Measurements from ENCODE around the gene SLC39A2.

Gene SLC39A2

DNA sequence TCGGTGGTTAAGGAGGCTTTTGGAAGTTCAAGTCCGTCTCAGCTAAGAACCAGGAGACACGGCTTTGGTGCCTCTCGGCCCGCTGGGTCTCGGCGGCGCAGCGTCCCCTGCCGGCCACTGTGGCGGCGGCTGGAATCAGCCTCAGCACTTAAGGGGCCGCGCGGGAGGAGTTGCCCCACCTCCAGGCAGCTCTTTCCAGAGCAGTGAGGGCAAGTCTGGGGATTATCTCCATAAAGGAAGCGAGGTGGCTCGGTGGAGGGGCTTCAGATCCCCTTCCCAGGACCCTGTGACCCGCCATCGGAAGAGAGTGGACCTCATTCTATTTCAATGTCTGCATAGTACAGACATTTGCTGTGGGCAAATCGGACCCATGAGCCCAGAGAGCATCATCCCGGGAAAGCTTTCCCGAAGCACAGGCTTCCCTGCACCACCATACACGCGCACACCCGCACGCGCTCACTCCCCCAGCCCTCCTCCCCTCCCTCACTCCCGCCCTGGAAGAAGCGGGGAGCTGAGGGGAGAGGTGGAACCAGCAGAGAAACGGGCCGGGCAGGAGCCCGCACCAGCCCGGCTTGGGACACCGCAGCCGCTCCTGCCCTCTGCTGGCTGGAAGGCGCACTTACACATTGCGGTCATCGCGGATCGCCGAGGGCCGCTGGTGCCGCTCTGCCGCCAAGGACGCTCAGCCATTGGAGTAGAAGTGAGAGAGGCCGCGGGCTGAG, 27.9 kb upstream of the SLC39A2 start:
- Histone ChIP-seq H3K9me3 (ENCODE audit: control insufficient read depth, insufficient read depth, low read depth, low read length) (no peaks in the 10 kb centered on the region), H3K4me3 (ENCODE audit: low read depth, low read length) (peak overlapping the region; percentile 70), H3K27ac (ENCODE audit: extremely low read depth, low read depth, low read length) (peak overlapping the region; percentile 45; the same call in 1 of the 2 replicates), H3K36me3 (ENCODE audit: control insufficient read depth in 2 of 2, insufficient read depth in 1 of 2, low read length in 2 of 2) (no peaks in the 10 kb centered on the region), H3K4me1 (ENCODE audit: control insufficient read depth, insufficient read depth, low read length) (no peaks in the 10 kb centered on the region)
- ChIA-PET POLR2A (interaction anchor here (0.6 to 1.6 kb wide), 9 partner anchors 11 to 339 kb away, joined by 3 to 17 read pairs (median 3); no protein-coding TSS in a partner anchor), CTCF (interaction anchor here (0.5 to 4.1 kb wide), 68 partner anchors 8 to 712 kb away, joined by 3 to 61 read pairs (median 4); partner anchors contain the start of gene RNASE2)
- TF ChIP-seq, protein P1, sequence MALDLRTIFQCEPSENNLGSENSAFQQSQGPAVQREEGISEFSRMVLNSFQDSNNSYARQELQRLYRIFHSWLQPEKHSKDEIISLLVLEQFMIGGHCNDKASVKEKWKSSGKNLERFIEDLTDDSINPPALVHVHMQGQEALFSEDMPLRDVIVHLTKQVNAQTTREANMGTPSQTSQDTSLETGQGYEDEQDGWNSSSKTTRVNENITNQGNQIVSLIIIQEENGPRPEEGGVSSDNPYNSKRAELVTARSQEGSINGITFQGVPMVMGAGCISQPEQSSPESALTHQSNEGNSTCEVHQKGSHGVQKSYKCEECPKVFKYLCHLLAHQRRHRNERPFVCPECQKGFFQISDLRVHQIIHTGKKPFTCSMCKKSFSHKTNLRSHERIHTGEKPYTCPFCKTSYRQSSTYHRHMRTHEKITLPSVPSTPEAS (tag by site-specific recombination; IDR thresholded peaks at IDR 0.05): 0 out of 2 replicates have a peak, but pooled peaks have one; percentile 27
- TF ChIP-seq BCL11B (tag by site-specific recombination; IDR thresholded peaks at IDR 0.05; ENCODE audit: low read depth) (no peak), IKZF3 (tag by site-specific recombination; IDR thresholded peaks at IDR 0.05) (peak; percentile 73; the same call in 1 of the 2 replicates), KLF10 (tag by site-specific recombination; IDR thresholded peaks at IDR 0.05) (0 out of 2 replicates have a peak, but pooled peaks have one; percentile 34), ZNF155 (tag by site-specific recombination; IDR thresholded peaks at IDR 0.05) (no peak), PRDM10 (tag by site-specific recombination; IDR thresholded peaks at IDR 0.05) (peak; percentile 45; the same call in 1 of the 2 replicates), ZNF600 (tag by site-specific recombination; IDR thresholded peaks at IDR 0.05) (peak; percentile 70), SP7 (tag by site-specific recombination; IDR thresholded peaks at IDR 0.05) (peak; percentile 68), ZXDB (tag by site-specific recombination; IDR thresholded peaks at IDR 0.05) (no peak; the same call in 1 of the 2 replicates), ZNF2 (tag by site-specific recombination; IDR thresholded peaks at IDR 0.05) (peak; percentile 48; the same call in 1 of the 2 replicates), ZNF561 (tag by site-specific recombination; IDR thresholded peaks at IDR 0.05; ENCODE audit: borderline replicate concordance) (no peak), ZSCAN23 (tag by site-specific recombination; IDR thresholded peaks at IDR 0.05) (0 out of 2 replicates have a peak, but pooled peaks have one; percentile 23), ZNF670 (tag by site-specific recombination; IDR thresholded peaks at IDR 0.05; ENCODE audit: low read depth) (no peak), ZIC2 (tag by site-specific recombination; IDR thresholded peaks at IDR 0.05) (0 out of 2 replicates have a peak, but pooled peaks have one; percentile 35), SP2 (tag by site-specific recombination; IDR thresholded peaks at IDR 0.05) (peak; percentile 65), ZNF341 (tag by site-specific recombination; IDR thresholded peaks at IDR 0.05; ENCODE audit: low read depth) (peak; percentile 85), ZNF514 (tag by site-specific recombination; IDR thresholded peaks at IDR 0.05) (no peak), SP3 (tag by site-specific recombination; IDR thresholded peaks at IDR 0.05) (peak; percentile 59; the same call in 1 of the 2 replicates), ZNF510 (tag by site-specific recombination; IDR thresholded peaks at IDR 0.05; ENCODE audit: insufficient replicate concordance) (no peak), ZNF830 (tag by site-specific recombination; IDR thresholded peaks at IDR 0.05; ENCODE audit: low read depth) (no peak), KLF8 (tag by site-specific recombination; IDR thresholded peaks at IDR 0.05) (peak; percentile 70)
- TF ChIP-seq, protein P2, sequence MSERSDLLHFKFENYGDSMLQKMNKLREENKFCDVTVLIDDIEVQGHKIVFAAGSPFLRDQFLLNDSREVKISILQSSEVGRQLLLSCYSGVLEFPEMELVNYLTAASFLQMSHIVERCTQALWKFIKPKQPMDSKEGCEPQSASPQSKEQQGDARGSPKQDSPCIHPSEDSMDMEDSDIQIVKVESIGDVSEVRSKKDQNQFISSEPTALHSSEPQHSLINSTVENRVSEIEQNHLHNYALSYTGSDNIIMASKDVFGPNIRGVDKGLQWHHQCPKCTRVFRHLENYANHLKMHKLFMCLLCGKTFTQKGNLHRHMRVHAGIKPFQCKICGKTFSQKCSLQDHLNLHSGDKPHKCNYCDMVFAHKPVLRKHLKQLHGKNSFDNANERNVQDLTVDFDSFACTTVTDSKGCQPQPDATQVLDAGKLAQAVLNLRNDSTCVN (tag by site-specific recombination; optimal IDR thresholded peaks at IDR 0.05): peak; percentile 91
- TF ChIP-seq, protein P3, sequence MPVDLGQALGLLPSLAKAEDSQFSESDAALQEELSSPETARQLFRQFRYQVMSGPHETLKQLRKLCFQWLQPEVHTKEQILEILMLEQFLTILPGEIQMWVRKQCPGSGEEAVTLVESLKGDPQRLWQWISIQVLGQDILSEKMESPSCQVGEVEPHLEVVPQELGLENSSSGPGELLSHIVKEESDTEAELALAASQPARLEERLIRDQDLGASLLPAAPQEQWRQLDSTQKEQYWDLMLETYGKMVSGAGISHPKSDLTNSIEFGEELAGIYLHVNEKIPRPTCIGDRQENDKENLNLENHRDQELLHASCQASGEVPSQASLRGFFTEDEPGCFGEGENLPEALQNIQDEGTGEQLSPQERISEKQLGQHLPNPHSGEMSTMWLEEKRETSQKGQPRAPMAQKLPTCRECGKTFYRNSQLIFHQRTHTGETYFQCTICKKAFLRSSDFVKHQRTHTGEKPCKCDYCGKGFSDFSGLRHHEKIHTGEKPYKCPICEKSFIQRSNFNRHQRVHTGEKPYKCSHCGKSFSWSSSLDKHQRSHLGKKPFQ (tag by site-specific recombination; IDR thresholded peaks at IDR 0.05): no peak
- TF ChIP-seq, protein P4, sequence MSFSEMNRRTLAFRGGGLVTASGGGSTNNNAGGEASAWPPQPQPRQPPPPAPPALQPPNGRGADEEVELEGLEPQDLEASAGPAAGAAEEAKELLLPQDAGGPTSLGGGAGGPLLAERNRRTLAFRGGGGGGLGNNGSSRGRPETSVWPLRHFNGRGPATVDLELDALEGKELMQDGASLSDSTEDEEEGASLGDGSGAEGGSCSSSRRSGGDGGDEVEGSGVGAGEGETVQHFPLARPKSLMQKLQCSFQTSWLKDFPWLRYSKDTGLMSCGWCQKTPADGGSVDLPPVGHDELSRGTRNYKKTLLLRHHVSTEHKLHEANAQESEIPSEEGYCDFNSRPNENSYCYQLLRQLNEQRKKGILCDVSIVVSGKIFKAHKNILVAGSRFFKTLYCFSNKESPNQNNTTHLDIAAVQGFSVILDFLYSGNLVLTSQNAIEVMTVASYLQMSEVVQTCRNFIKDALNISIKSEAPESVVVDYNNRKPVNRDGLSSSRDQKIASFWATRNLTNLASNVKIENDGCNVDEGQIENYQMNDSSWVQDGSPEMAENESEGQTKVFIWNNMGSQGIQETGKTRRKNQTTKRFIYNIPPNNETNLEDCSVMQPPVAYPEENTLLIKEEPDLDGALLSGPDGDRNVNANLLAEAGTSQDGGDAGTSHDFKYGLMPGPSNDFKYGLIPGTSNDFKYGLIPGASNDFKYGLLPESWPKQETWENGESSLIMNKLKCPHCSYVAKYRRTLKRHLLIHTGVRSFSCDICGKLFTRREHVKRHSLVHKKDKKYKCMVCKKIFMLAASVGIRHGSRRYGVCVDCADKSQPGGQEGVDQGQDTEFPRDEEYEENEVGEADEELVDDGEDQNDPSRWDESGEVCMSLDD (tag by site-specific recombination; IDR thresholded peaks at IDR 0.05): peak; percentile 78
- TF ChIP-seq, protein P5, sequence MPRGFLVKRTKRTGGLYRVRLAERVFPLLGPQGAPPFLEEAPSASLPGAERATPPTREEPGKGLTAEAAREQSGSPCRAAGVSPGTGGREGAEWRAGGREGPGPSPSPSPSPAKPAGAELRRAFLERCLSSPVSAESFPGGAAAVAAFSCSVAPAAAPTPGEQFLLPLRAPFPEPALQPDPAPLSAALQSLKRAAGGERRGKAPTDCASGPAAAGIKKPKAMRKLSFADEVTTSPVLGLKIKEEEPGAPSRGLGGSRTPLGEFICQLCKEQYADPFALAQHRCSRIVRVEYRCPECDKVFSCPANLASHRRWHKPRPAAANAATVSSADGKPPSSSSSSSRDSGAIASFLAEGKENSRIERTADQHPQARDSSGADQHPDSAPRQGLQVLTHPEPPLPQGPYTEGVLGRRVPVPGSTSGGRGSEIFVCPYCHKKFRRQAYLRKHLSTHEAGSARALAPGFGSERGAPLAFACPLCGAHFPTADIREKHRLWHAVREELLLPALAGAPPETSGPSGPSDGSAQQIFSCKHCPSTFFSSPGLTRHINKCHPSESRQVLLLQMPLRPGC (tag by site-specific recombination; IDR thresholded peaks at IDR 0.05): no peak
